ENCODE data around the gene PPM1H.

Gene PPM1H

DNA sequence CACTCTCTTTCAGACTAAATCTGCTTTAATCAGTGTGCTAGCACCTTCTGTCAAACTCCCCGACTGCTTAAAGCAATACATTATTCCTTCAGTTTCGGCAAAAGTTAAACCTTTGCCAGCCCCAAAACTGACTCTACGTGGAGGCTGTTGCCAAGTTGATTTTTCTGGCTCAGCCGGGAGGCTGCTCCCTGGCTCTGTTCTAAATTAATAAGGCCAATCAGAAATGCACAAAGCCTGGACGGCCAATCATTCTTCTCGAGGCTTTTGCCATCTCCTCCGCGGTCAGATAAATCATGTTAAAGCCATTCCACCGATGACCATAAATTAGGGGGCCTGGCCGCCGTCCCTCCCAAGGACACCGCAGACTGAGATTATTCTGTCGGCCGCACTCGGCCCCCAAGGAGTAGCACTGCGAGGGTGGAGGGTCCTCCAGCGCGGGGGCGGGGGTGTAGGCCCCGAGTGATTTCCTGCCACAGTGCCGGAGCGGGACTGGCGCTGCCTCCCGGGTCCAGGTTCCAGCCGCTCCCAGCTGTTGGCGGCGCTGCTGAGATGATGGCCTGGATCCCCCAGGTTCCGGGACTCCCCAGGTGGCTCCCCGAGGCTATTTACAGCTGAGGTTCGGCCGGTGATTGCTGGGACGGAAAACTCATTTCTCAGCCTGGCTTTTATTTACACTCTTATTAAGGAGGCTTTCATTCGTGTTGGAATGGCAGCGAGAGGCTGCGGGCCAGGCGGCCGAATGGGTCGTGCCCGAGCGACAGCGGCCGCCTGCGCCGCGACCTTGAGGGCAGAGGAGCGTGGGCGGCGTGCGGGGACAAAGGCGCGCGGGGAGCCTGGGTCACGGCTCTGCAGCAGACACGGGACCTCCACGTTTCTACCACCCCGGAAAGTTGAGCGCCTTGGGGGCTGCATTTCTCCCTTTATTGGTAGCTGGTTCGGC is 303.2 kb downstream of the PPM1H start:
- no peak for DNase-seq

DNA sequence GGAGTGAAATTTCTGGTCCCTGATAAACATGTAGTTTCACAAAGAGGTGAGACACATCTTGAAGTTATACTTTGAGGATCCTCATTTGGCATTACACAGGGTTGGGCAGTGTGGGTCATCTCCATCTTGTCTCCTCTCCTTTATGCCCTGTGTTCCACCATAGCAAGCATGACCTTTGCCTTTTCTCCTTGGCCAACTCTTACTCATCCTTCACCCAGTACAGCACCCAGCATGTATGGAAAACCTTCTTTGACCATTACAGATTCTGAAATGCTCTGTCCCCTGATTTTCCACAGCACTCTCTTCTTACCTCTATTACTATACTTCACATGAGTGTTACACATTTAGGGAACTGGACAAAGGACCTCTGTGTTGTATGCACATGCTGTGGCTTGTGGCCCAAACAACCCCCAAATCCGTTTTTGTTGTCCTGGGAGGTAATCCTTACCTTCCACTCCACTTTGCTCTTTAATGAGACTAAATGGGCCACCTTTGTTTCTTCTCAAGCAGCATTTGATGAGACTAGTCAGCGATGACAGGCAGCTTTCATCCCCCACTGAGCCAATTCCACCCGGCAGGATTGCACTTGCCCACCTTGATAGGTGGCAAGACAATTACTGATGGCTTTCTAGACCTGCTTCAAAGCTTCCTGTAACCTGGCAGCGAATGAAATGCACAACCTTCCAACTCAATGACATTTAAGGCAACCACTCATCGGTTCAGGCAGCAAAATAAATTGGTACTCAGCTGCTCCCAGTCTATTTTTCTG is 304.8 kb downstream of the PPM1H start:
- peak; percentile 94 for DNase-seq

DNA sequence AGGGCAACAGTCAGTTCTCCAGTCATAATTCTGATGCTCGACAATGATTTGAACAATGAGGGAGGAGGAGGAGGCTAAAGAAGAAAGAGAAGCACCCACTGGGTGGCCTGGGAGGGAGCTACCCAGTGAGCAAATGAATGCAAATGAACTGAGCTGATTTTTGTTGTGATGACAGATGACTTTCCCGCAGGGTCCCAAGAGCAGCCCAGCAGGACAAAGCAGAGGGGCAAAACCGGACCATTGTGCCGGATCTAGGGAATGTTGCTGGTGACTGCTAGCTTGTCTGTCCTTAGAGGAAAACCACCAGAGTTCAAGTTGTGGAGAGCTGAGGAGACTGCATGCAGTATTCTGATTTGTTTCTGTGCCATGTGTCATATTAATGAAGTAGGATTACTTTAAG is 305.5 kb downstream of the PPM1H start:
- DNase-seq, result no peak

DNA sequence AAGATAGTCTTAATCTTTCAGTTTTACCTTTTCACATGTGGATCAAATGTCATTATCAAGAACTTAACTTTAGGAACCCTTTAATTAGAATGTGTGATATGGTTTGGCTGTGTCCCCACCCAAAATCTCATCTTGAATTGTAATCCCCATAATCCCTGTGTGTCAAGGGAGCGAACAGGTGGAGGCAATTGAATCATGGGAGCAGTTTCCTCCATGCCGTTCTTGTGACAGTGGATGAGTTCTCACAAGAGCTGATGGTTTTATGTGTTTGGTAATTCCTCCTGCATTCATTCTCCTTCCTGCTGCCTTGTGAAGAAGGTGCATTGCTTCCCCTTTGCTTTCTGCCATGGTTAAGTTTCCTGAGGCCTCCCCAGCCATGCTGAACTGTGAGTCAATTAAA is 307.8 kb downstream of the PPM1H start:
- DNase-seq, result no peak

DNA sequence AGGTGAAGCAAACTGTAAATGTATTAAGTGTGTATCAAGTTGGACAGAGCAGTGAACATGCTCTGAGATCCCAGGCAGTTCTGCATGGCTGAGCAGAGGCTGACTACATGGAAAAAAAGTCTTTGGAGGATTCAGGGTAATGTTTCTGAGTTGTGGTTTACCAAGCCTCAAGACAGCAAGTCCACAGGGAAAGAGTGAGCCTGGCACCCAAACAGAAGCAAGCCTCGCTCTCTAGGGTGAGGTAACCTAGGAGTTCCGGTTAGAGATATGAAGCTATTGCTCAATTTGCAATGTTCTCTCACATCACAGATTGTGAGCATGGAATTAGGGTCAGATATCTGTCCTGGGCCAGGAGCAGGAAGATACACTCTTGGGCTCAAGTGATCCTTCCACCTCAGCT is 309.7 kb downstream of the PPM1H start:
- DNase-seq, result no peak

DNA sequence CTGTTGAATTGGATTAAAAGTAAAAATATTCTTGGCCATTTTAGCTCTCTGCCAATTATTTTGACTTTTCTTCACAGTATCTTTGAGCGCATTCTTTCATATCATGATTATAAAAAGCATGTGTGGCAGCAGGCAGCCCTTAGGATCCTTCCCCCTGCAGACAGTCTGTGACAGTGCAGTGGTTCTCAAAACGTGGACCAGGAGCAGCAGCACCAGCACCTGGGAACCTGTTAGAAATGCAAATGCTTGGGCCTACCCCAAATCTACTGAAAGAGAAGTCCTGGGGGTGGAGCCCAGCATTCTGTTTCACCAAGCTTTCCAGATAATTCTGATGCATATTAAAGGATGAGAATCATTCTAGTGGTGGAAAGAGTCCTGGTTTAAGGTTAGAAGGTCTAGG is 312.8 kb downstream of the PPM1H start:
- DNase-seq, result no peak

DNA sequence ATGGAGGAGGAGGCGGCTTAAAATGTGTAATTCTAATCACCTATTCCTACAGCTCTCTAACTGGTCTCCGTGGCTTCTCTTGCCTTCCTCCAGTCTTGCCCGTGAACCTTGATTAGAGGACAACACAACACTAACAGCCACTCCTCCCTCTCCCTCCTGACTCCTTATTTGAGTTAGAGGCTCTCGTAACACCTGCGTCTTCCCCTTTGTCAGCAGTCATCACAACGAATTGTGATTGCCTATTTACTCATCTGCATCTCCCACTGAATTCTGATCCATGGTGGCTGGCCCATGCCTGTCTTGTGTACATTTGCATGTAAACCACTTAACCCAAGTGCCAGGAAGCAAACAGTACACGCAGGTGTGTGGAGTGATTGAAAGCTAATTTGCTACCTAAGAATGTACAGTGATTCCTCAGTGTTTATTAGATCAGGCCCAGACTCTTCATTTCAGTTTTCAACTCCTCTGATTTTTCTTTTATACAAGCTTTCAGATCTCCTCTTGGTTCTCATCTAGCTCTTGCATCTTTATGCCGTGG is 313.8 kb downstream of the PPM1H start:
- peak; percentile 92 for DNase-seq

DNA sequence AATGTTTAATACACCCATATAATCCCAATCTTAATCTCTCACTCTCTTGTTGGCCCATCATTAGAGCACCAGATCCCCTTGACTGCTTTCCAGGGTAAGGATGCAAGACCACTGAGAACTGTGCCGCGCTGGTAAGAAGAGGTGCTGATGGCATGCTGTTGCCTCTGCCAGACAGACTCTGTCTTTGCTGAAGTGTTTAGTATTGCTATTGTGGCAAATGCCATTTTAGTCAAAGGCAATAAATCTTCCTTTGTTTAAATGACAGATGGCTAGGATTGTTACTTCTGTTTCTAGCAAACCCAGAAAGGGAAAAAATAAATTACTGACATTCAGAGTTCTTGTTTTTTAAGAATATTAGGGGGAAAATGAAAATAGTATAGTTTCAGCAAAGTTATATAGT is 316.0 kb downstream of the PPM1H start:
- DNase-seq, result no peak

DNA sequence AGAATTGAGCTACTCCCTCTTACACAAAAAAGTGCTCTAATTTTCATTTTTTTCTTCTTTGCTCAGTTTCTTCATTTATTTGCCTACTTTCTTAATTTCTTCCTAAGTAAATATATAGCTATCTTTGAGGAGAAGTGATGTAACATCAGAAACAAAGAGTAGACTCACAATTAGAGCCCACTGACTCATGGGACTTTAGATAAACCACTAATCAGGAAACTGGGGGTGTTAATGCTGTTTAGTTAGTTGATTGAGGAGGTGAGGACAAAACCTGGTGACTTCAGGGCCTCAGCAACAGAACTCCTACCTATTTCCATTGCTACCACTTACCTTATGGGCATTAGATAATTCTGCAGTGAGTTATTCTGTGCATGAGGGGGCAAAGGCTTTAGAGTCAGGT is 316.6 kb downstream of the PPM1H start:
- DNase-seq, result no peak

DNA sequence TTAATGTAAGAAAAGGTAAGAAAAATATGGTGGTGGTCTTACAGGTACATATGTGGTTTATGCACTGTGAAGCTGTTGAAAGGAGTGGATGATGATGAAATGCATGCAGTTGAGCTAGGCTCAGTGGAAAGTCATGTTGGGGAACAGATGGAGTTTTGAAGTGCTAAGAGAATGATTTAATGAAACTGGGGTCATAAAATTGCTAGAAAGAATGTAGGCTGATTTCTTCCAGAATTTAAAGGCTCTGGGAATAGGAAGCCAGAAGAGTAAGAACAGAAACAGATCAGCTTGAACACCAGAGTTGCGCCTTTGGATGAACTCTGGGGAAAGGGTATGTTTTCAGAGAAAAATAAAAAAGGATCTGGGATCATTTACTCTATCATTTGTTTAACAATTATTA is 321.9 kb downstream of the PPM1H start:
- DNase-seq, result no peak

DNA sequence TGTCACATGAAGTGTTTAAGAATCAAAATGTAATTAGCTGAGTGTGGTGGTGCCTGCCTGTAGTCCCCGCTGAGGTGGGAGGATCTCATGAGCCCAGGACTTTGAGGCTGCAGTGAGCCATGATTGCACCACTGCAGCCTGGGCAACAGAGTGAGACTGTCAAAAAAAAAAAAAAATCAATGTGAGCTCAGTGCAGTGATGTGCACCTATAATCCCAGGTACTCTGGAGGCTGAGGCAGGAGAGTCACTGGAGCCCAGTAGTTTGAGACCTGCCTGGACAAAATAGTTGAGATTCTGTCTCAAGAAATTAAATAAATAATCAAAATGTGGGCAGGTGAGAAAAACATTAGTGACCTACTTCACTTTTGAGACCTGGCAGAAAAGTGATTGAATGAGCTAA is 328.3 kb downstream of the PPM1H start:
- no peak for DNase-seq

DNA sequence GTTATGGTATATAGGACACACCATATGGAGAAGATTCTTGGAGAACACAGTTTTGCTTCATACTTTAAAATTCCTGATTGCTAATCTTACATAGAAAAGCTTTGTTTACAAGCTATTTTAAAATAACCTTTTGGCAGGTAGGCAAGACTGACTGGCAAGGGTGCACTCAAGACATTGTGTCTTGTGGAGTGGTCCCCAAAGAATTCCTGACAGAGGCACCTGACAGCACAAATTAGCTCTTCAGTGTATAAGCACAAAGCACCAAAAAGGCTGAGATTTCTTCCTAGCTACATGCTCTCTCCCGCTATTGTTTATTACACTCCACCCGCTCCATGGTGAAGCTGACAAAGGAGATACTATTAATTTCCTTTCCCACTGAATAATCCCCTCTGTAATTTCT is 329.0 kb downstream of the PPM1H start:
- peak; percentile 42 for DNase-seq

DNA sequence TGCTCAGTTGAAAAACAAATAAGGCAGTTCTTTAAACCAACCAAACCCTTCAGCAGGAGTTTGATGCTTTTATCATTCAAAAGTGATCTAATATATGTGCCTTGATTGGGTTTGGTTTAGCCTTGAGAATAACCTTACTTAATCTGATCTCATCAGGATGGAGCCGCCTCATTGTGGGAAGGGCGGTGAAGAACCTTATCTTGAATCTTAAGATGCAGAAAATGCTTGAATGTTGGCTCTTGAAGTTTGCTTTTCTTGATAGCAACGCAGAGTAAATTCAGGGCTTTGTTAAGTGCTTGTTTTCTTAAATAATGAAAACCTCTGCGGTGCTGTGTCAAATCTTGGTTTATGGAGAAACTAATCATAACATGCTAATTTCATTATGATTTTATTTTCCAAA is 330.1 kb downstream of the PPM1H start:
- DNase-seq, result no peak

DNA sequence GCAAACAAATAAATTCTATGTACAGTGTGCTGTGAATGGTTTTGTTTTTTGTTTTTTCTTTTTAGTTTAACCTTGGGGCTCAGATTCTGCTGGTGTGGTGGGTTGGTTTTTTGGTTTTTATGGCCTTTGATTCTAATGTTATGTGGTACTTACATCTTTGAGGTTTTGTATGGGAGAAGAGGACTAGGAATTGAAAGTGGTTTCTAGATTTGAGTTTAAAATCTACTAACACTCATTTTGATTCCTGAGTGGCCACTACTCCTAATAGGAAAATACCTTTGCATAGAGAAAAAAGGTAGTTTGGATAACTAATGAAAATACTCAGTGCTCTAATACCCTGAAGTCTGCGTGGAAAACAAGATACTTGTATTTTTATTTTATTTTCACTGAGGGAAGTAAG is 330.6 kb downstream of the PPM1H start:
- no peak for DNase-seq

DNA sequence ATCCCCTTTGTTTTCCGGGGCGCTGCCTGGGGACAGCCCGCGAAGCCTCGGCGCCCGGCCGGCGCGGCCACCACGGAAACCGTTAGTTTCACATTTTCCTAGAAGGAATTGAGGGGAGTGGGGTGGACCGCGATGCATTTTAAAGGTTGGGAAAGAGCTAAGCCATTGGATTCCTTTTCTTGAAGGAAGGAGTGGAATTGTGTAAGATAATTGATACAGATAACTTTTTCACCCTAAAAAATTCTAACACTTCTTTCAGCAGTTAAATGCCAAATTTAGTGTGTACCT is 331.2 kb downstream of the PPM1H start:
- no peak for DNase-seq

DNA sequence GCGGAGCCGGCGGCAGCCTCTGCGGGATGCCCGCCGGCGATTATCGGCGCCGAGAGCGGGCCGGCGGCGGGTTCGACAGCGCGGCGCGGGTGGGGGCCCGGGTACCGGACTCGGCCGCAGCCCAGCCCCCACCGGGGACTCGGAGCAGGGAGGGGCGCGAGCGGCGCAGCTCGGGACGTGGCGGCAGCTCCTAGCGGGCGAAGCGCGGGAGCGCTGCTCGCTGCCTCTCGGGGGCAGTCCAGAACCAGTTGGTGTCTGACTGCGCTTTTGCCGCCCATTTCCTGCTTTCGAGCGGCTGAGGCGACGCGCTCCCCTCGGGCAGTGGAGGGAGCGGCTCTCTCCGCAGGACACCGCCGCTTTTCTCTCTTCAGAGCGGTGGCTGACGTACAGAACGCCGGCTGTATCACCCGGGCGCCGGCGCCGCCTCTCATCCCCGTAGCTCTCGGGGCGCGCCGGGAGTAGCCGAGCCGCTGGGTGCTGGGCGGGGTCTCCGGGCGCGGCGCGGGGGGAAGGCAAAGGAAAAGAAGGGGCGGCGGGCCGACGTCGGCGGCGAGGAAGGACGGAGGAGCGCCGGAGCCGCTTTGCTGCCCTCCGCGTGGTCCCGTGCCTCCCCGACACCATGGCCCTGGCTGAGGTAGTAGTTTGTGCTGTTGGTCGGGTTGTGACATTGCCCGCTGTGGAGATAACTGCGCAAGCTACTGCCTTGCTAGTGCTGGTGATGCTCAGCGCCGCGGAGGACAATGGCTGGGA is 331.7 kb downstream of the PPM1H start:
- DNase-seq, result no peak

DNA sequence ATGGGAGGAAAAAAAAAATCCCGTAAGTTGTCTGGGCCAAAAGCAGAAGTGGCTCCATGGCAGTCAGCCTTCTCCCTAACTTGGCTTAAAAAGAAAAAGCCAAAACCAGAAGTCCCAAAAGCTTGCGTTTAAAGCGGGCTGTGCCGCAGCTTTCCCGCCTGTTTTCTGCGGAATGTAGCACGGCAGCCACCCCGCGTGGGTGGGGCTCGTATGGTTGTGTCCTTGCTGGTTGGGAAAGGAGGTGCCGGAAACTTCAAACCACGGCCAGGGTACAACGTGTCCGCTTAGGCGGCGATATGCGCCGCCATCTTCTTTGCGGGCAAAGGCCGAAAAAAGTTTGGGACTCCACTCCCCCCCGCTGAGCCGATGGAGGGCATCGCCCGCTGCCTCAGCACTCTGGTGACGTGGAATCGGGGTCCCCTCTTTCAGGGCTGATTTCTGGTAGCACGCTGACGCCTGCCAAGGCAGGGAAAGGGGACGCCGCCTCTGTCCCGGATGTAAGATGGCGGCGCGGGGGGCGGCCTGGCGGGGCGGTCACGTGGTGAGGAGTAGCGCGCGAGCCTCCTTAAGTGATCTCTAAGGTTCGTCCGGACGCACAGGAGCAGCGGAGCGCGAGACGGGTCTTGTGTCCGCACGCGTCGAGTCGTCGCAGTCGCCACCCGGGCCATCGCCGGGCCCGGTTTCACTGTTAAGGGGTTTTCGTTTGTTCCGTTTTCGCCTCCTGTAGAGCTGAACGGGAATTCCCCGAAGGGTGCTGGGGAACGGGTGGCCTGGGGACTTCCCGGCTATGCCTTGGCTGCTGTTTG is 332.5 kb downstream of the PPM1H start:
- peak; percentile 50 for DNase-seq

DNA sequence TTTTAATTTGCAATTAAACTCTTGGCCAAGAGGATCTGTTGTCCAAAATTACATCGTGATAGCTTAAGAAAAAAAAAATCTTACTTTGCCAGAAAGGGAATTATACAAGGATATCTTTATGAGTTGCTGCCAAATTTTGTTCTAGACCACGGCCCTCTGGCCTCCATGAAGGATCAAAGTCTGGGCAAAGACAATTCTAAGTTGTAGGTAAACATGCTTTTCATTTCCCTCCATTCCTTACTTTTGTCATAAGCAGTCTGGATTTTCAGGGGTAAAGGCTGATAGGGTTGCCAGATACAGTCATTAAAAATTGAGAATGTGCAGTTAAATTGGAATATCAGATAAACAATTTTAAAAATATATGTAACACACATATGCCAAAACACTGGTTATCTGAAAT is 333.2 kb downstream of the PPM1H start:
- no peak for DNase-seq

DNA sequence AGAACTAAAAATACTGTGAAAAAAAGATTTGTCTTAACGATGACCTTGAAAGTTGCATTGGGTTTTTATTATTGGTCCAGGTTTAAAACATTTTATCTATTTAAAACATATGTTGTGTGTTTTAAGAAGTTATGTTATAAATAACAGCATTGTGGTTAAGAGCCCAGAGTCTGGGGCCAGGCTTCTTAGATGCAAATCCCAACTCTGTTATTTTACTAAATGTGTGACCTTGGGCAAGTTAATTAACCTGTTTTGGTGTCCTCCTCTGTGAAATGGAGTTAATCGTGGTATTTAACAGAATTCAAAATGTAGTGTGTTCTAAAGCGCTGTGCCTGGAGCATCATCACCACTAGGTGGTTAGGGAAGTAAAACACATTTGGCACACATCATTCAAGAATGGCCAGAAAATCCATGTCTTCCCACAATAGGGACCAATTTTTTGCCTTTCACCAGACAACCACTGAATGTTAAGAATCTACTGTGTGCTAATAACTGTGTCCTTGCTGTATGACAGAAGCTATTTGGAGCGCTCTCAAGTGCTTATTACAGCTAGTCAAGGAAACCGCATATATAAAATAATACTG is 335.0 kb downstream of the PPM1H start:
- no peak for DNase-seq

DNA sequence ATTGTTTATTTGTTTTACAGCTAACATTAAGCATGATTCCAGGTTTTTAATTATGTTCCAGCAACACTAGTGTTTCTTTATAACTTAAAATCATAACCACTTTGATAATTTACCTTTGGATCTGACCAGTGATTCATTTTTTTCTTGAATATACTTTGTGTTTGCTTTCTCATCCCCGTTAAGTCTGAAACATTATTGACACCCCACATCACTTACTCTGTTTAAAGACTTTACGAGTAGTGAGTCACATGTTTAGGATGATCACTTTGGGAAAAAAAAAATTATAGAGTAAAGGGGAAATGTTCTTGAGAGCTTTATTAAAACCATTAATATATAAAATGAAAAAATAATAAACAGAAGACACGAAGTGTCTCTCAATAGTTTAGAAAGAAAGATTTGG is 336.1 kb downstream of the PPM1H start:
- DNase-seq, result no peak

DNA sequence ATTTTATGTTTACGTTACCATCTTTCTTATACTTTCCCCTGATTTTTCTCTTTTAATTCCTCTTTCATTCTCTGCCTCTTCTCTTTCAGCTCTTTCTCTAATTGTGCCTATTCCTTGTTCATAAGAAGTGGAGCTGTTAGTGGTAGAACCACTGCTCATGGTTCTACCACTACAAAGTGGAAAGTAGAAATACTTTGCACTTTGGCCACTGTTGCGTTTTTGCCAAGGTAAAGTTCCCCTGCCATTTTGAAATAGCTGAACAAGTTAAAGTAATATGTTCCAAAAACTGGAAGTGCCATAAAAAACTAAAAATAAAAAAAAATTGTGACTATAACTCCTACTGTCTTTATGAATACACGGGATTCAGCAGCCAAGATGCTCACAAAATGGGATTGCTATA is 337.7 kb downstream of the PPM1H start:
- DNase-seq, result no peak

Measured in NCI-H1436 treated with DMSO at 0.1 percent for 48 hours (cell line).